T follicular helper cell (primary cell): ENCODE data around the gene HOOK1.
"Not testable (repeated sequence)": the region's sequence is repeated elsewhere in the genome, so short reads cannot be mapped to it uniquely, and the experiment has no call there.

Experiments
- DNase-seq: peaks from one replicate; pipeline ENCODE4 v3.0.0-alpha.2; 2020; ENCODE audit warnings: low read depth

HOOK1 gene

GRCh38 chr1:59885160-59885832 is 70.5 kb downstream of the HOOK1 start:
- DNase-seq, result no peak

- no peak for DNase-seq
Observed at GRCh38 chr1:59892841-59893811, 78.4 kb downstream of the HOOK1 start.

- no peak for DNase-seq
Observed at GRCh38 chr1:59897165-59897564, 82.4 kb downstream of the HOOK1 start.

- no peak for DNase-seq
Observed at GRCh38 chr1:59898927-59899326, 84.2 kb downstream of the HOOK1 start.

- no peak for DNase-seq
Observed at GRCh38 chr1:59900640-59901039, 85.9 kb downstream of the HOOK1 start.

GRCh38 chr1:59901770-59902388 is 87.1 kb downstream of the HOOK1 start:
- DNase-seq, result no peak

GRCh38 chr1:59903141-59903754 is 88.5 kb downstream of the HOOK1 start:
- no peak for DNase-seq

GRCh38 chr1:59906931-59907330 is 92.2 kb downstream of the HOOK1 start:
- DNase-seq, result no peak

- DNase-seq, result no peak
Observed at GRCh38 chr1:59908084-59908483, 93.3 kb downstream of the HOOK1 start.

- no peak for DNase-seq
Observed at GRCh38 chr1:59908682-59909081, 93.9 kb downstream of the HOOK1 start.

GRCh38 chr1:59914791-59915286 is 100.1 kb downstream of the HOOK1 start:
- not testable (repeated sequence) for DNase-seq

GRCh38 chr1:59915516-59915915 is 100.8 kb downstream of the HOOK1 start:
- no peak for DNase-seq

GRCh38 chr1:59917026-59917784 is 102.5 kb downstream of the HOOK1 start:
- DNase-seq, result no peak

GRCh38 chr1:59917785-59918180 is 103.0 kb downstream of the HOOK1 start:
- DNase-seq, result no peak

GRCh38 chr1:59919746-59920145 is 105.0 kb downstream of the HOOK1 start:
- no peak for DNase-seq

- not testable (repeated sequence) for DNase-seq
Observed at GRCh38 chr1:59921258-59921899, 106.6 kb downstream of the HOOK1 start.

GRCh38 chr1:59924653-59925052 is 109.9 kb downstream of the HOOK1 start:
- DNase-seq, result no peak
